Measurements from ENCODE around the gene TASP1. TPM values are rescaled to one million over a fixed set of nuclear protein-coding genes. Genes with fewer than 3 reads are reported as not detected.

The TASP1 gene
- total and polyA plus RNA-seq, 12 donors, result 3.6 to 13.0 (median 9.6) TPM

- WGBS, 4 donors, result 89 to 95% (median 90%) methylated on average over 6 of the region's 6 CpGs
- intact Hi-C loops (cut with DNase I), result no loop called here
- no peaks in the 10 kb centered on the region for H3K27me3 ChIP-seq
- TF ChIP-seq POLR2A (IDR thresholded peaks at IDR 0.05) (no peak), CTCF (IDR thresholded peaks at IDR 0.05) (no peak)
- no peak overlapping the region for H3K4me3 ChIP-seq
- peaks cover 0 to 4% (median 0%) of the 10 kb centered on the region in 3 donors for H3K9me3 ChIP-seq (replicated peaks in 1 of 3)
- no peak for DNase-seq
- no peaks in the 10 kb centered on the region for H3K36me3 ChIP-seq (replicated peaks in 1 of 2)
- H3K27ac ChIP-seq, result no peak overlapping the region
- no peaks in the 10 kb centered on the region for H3K4me1 ChIP-seq (replicated peaks in 1 of 2)
These were observed 127.8 kb downstream of the TASP1 start for GRCh38 chr20:13510837-13511488.

GRCh38 chr20:13507646-13508045, 131.1 kb downstream of the TASP1 start:
- no peaks in the 10 kb centered on the region for H3K27me3 ChIP-seq
- DNase-seq, result no peak
- H3K4me1 ChIP-seq (replicated peaks in 1 of 2), result no peaks in the 10 kb centered on the region
- H3K27ac ChIP-seq, result no peak overlapping the region
- H3K4me3 ChIP-seq, result no peak overlapping the region
- TF ChIP-seq POLR2A (IDR thresholded peaks at IDR 0.05) (no peak), CTCF (IDR thresholded peaks at IDR 0.05) (no peak)
- WGBS, 4 donors, result 63 to 66% (median 65%) methylated on average over 3 of the region's 3 CpGs
- intact Hi-C loops (cut with DNase I), result no loop called here
- no peaks in the 10 kb centered on the region for H3K36me3 ChIP-seq (replicated peaks in 1 of 2)
- peaks cover 0 to 17% (median 11%) of the 10 kb centered on the region in 3 donors for H3K9me3 ChIP-seq (replicated peaks in 1 of 3)

- no peak overlapping the region for H3K4me3 ChIP-seq
- no peak overlapping the region for H3K27ac ChIP-seq
- TF ChIP-seq POLR2A (IDR thresholded peaks at IDR 0.05) (no peak), CTCF (IDR thresholded peaks at IDR 0.05) (no peak)
- peaks cover 0 to 27% (median 12%) of the 10 kb centered on the region in 3 donors for H3K9me3 ChIP-seq (replicated peaks in 1 of 3)
- H3K36me3 ChIP-seq (replicated peaks in 1 of 2), result no peaks in the 10 kb centered on the region
- H3K27me3 ChIP-seq, result no peaks in the 10 kb centered on the region
- DNase-seq, result no peak
- intact Hi-C loops (cut with DNase I), result no loop called here
- 92 to 97% (median 94%) methylated on average over 3 of the region's 3 CpGs for WGBS, 4 donors
- H3K4me1 ChIP-seq (replicated peaks in 1 of 2), result no peaks in the 10 kb centered on the region
These were observed 137.2 kb downstream of the TASP1 start for GRCh38 chr20:13501500-13501899.

- TF ChIP-seq CTCF (IDR thresholded peaks at IDR 0.05), result no peak
- no peak for TF ChIP-seq POLR2A (IDR thresholded peaks at IDR 0.05)
- Histone ChIP-seq H3K27me3 (no peaks in the 10 kb centered on the region), H3K4me1 (replicated peaks in 1 of 2) (peaks cover 0 to 24% of the 10 kb centered on the region in 2 donors), H3K36me3 (replicated peaks in 1 of 2) (no peaks in the 10 kb centered on the region), H3K9me3 (replicated peaks in 1 of 3) (peaks cover 0 to 6% (median 5%) of the 10 kb centered on the region in 3 donors), H3K4me3 (no peak overlapping the region), H3K27ac (no peak overlapping the region)
- no peak for DNase-seq
- intact Hi-C loops (cut with DNase I), result no loop called here
These were observed 144.7 kb downstream of the TASP1 start for GRCh38 chr20:13494019-13494418.
